Right ventricle myocardium superior (tissue), 1 donor: Measurements from ENCODE around the gene REPS1. TPM values are rescaled to one million over a fixed set of nuclear protein-coding genes. Genes with fewer than 3 reads are reported as not detected.

Experiments used
- ATAC-seq: fragments of 200-7000 bp; cut with Tn5 transposase; one replicate; pipeline ENCODE4 v1.9.1; 2020; ENCODE audit warnings: mild to moderate bottlenecking; ENCODE audit not compliant: poor library complexity
- DNase-seq: peaks from one replicate; pipeline ENCODE4 v3.0.0-alpha.2; 2020
- intact Hi-C: fragments of 100-400 bp; cut with DNase I; formaldehyde crosslinking; loops from one replicate; pipeline ENCODE4 v1.11.2; 2022
- total RNA-seq: library from RNA; stranded (reverse); fragmentation: NEBNext Ultra II Directional; extraction: Animal tissue kit (Norgen Biotek cat#: 25700); gene quantifications from one replicate; pipeline ENCODE4 v1.2.1, GENCODE V29; 2021
- donor health status: DM: no; HTN: yes; CAD: no; lungs with severe emphysema.

REPS1 gene
- total RNA-seq, 1 donor from 2014 or later = 31.0 TPM

- intact Hi-C loops = no loop called here
- ATAC-seq = no peak
- no peak for DNase-seq
Measured at GRCh38 chr6:138885156-138885819, 102.8 kb downstream of the REPS1 start.

- DNase-seq (no peak), ATAC-seq (no peak)
- intact Hi-C loops = no loop called here
Measured at GRCh38 chr6:138882369-138883017, 105.6 kb downstream of the REPS1 start.

- DNase-seq (no peak), ATAC-seq (no peak)
- intact Hi-C loops = no loop called here
Measured at GRCh38 chr6:138873191-138873590, 114.9 kb downstream of the REPS1 start.

DNA sequence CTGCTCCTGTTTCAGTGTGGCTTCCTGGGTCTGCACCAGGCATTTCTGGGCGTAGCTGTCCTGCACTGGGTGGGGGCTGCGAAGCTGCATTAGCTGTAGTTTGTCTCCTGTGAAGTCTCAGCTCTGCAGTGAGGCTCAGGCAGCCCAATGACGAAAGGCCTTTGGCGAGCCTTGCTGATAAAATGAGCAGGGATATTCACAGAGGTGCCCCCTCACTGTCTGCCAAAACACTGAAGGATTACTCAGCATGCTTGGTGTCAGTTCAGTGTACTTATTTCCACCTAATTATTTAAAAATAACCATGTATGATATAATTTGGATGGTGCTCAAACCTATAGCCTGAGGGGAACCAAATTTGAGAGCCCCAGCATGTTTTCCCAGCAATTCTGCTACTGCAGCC is 118.7 kb downstream of the REPS1 start:
- ATAC-seq (peak; percentile 83), DNase-seq (peak; percentile 79)
- intact Hi-C loops = no loop called here

DNA sequence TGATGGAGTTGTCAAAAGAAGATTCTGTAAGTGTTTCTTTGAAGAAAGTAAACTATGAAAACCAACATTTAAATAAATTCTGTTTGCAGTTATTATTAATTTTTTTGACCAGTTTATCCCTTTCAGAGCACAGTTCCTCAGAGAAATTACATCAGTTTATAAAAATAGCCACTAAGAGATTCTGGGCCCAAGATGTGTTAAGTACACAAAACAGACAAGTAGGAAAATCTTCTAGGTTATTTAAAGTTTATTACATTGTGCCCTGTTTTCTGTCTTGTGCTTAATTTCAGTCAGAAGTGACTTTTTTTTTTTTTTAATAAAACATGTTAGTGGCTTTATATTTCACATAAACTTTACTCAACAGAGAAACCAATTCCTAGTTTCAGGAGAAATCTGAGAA is 119.9 kb downstream of the REPS1 start:
- DNase-seq (no peak), ATAC-seq (no peak)
- intact Hi-C loops = no loop called here

GRCh38 chr6:138865480-138866109 is 122.5 kb downstream of the REPS1 start:
- DNase-seq = no peak

GRCh38 chr6:138864343-138864890 is 123.6 kb downstream of the REPS1 start:
- DNase-seq (no peak), ATAC-seq (no peak)
- intact Hi-C loops = no loop called here

More at GRCh38 chr6:138865480-138866109, 122.5 kb downstream of the REPS1 start:
- ATAC-seq = no peak
- intact Hi-C loops = no loop called here

GRCh38 chr6:138863321-138863720 is 124.7 kb downstream of the REPS1 start:
- no peak for DNase-seq
- ATAC-seq = peak; percentile 84
- intact Hi-C loops = no loop called here

DNA sequence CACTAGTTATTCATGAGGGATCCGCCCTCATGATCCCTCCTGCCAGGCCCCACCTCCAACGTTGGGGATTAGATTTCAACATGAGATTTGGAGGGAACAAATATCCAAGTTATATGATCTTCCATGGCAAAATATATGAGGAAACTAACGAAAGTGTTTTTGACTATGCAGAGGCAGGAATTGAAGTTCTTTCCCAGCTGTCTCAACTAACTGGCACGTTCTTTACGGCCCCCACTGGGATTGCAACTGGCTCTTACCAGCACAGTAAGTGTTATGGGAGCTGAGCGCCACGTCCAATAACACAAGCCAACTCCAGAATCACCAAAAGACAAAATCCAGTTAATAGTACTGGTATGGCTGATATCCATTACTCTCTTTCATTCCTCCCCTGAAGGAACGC is 125.6 kb downstream of the REPS1 start:
- intact Hi-C loops = no loop called here
- ATAC-seq (peak; percentile 40), DNase-seq (no peak)

DNA sequence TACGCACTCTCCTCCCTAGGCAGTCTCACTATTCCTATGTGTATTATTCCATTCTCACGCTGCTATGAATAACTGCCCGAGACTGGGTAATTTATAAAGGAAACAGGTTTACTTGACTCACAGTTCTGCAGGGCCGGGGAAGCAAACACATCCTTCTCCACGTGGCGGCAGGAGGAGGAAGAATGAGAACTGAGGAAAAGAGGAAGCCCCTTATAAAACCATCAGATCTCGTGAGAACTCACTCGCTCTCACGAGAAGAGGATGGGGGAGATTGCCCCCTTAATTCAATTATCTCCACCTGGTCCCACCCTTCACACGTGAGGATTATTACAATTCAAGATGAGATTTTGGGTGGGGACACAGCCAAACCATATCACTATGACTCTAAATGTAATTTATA is 130.3 kb downstream of the REPS1 start:
- DNase-seq = no peak
- intact Hi-C loops = no loop called here
- no peak for ATAC-seq

GRCh38 chr6:138856654-138857053 is 131.4 kb downstream of the REPS1 start:
- intact Hi-C loops = no loop called here
- no peak for ATAC-seq

More at GRCh38 chr6:138856654-138857053, 131.4 kb downstream of the REPS1 start:
- no peak for DNase-seq

Other genes with a start within 250 kb of the REPS1 start
- 6.8 TPM for gene CCDC28A, start 214.5 kb downstream of the REPS1 start, total RNA-seq
- gene ECT2L, start 192.2 kb downstream of the REPS1 start, total RNA-seq = 0.70 TPM
- 6.6 TPM for gene ABRACL, start 40.5 kb upstream of the REPS1 start, total RNA-seq
- gene HECA, start 146.8 kb upstream of the REPS1 start, total RNA-seq = 54.2 TPM